Measurements from ENCODE around the gene KLHDC8A.
"Not testable (repeated sequence)": the region's sequence is repeated elsewhere in the genome, so short reads cannot be mapped to it uniquely, and the experiment has no call there.

The KLHDC8A gene

DNA sequence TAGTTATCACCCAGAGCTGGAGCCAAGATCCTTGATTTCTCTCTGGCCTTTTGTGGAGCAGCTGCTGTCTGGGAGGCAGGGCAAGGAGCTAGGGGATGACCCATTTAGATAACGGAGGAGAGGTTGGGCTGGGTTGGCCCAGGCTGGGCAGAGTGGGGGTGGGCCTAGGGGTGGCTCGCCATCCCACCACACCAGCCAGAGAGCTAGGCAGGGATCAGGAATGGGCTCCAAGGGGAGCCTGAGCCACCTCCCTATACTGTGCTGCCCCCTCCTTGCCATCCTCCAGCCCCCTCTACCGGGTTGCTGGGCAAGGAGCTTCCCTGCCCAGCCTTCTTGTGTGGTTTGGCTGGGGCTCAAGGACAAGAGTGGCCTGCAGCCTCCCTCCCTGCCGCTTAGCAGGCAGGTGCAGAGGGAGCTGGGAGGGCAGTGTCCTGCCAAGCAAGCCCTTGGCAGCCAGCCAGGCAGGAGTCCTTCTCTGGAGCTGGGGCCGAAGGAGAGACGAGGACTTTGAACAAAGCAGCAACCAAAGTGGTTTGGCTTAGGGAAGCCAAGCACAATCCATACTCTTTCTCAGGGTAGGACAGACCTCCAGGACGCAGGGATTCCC lies 39.3 kb downstream of the KLHDC8A start:
- DNase-seq, result peak; percentile 90 to 97

- DNase-seq, result no peak
Measured at GRCh38 chr1:205316161-205316566, 40.6 kb downstream of the KLHDC8A start.

DNA sequence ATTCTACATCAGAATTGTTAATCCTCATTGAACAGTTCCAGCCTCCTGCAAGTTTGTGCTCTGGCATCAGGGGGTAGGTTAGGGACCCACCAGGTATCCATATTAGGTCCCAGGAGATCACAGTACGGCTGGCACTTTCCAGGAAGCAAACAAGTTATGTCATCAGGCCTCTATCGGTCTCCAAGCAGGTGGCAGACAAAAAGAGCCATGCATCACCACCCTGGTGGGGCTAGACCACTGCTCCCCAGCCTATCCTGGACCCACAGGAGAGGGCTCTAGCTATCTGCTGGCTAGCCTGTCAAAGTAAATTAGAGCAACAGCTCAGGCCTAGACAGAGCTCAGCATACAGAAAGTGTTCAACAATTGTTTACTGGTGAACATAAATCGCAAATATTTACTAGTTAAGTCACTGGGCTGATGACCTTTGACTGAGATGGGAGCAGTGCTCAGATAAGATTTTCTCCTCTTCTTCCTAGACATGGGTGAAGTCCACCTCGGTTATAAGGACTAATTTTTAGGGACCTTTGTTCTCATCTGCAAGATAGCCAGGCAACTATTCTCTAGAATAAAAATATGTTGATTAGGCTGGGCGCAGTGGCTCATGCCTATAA lies 41.6 kb downstream of the KLHDC8A start:
- peak; percentile 32 to 49 for DNase-seq

GRCh38 chr1:205313563-205314308 lies 43.0 kb downstream of the KLHDC8A start:
- no peak for DNase-seq

DNA sequence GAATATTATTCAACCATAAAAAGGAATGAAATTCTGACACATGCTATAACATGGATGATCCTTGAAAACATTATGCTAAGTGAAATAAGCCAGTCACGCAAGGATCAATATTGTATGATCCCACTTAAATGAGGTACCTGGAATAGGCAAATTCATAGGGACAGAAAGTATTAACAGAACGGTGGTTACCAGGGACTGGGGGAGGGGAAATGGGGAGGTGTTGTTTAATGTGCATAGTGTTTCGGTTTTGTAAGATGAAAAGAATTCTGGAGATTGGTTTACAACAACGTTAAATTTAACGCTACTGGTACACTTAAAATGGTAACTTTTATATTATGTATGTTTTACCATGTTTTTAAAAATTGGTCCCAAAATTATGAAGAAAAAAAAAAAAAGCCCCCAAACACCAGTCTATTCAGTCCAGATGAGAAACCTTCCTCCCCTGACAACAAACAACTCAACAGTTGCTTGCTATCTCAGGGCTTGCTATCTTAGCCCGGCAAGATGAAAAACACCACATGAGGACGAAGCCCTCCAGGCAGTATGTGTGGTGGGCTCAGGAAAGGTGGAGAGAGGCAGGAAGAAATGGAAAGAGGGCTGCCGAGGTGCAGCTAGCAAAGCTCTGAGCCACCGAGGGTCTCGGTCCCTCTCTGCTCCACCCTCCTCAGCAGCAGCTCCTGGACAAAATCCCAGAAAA lies 43.7 kb downstream of the KLHDC8A start:
- DNase-seq, result no peak

- no peak for DNase-seq
Measured at GRCh38 chr1:205310976-205311704, 45.6 kb downstream of the KLHDC8A start.

DNA sequence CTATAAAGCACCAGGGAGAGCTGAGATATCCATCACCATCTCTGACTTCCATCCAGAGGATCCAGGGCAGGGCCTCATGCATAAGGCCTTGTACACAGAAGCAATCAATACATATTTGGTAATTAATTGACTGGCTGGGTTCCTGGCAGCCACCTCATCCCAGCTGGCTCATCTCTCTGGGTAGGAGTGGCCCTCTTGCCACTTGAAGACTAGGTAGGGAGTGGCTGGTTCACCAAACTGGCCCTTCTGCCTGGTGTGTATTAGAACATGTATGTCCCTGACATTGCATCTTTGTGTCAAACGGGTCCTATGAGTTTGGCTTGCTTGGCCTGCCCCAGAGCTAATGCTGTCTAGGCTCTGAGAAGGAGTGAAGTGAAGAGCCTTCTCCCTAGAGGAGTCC lies 47.0 kb downstream of the KLHDC8A start:
- no peak for DNase-seq

- no peak for DNase-seq
Measured at GRCh38 chr1:205306929-205307566, 49.7 kb downstream of the KLHDC8A start.

DNA sequence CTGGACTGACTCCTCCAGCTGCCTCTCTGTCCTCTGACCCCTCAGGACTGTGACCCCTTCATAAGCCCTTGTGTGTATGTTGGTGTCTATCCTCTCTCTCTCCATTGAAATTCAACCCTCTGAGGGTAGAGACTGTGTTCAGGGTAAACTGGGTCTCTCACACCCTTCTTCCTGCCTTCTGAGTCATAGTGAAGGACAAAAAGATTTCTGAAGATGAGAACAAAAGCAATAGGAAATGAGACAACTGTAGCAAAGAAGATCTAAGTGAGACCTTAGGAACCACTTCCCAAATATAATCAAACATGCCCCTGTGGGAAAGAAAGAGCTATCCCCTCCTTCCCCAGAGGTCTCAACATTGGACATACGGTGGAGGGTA lies 52.0 kb downstream of the KLHDC8A start:
- DNase-seq, result no peak

DNA sequence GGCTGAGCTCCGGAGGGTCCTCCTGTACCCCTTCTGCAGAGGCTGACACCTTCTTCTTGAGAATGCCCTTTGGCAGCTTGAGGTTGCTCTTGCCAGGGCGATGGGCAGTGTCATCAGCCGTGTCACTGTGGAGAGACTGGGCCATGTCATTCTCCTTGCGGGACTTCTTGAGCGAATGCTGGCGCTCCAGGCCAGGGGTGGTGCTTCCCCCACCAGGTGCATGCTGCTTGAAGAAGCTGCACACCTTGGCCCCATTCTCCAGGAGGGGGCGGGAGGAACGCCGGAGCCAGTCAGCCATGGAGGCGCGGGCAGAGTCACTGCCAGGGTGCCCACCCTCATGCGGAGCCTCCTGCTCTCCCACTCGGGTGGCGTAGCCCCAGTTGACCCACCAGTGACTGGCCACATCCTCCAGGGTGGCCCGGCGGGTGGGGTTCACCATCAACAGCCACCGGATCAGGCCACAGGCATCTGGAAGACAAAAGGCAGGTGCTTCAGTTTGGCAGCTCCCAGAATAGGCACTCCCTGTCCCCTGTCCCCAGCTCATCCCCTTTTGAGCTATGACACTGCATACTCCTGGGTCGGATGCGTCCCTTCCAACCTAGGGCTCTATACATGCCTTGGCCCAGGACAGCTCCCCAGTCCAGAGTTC lies 52.6 kb downstream of the KLHDC8A start:
- DNase-seq, result no peak

- DNase-seq, result no peak
Measured at GRCh38 chr1:205303247-205303888, 53.4 kb downstream of the KLHDC8A start.

- no peak for DNase-seq
Measured at GRCh38 chr1:205301842-205302588, 54.7 kb downstream of the KLHDC8A start.

GRCh38 chr1:205301205-205301821 lies 55.4 kb downstream of the KLHDC8A start:
- peak in 1 of 2 experiments; percentile 23 for DNase-seq

- DNase-seq, result no peak
Measured at GRCh38 chr1:205300149-205300548, 56.6 kb downstream of the KLHDC8A start.

DNA sequence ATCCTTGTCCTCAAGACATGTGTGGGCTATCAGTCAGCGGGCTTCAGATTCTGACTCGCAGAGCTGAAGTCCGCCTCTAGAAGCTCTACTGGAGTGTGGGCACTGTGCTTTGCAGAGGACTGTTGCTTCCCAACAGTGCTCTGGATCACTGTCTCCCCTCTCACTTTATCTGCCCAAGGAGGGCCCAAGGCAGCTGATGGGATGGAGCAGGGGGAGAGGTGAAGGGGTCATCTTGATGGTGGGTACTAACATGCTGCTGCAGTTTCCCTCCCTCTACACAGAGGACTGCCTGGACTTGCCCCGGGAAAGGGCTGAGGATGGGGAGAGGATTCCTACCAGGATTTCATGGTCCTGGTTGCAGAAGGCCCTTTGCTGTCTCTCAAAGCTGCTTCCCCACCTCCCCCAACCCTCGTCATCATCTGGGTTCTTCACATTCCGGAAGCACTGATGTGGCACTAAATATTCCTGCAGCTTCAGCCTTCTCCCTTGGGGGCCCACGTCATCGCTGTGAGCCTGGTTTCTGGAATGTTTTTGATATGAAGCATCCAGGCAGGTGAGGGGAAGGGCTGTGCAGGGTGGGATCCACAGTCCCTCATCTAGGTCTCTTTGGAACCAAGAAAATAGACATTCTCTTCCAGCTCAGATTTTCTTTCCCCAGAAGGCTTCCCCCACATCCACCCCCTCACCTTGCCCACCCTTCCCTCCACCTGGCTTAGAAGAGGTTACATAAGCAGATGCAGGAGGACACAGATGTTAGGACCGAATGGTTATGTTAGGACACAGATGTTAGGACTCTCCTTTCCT lies 58.3 kb downstream of the KLHDC8A start:
- peak; percentile 7 to 19 for DNase-seq

GRCh38 chr1:205297546-205298177 lies 59.1 kb downstream of the KLHDC8A start:
- DNase-seq, result not testable (repeated sequence)

DNA sequence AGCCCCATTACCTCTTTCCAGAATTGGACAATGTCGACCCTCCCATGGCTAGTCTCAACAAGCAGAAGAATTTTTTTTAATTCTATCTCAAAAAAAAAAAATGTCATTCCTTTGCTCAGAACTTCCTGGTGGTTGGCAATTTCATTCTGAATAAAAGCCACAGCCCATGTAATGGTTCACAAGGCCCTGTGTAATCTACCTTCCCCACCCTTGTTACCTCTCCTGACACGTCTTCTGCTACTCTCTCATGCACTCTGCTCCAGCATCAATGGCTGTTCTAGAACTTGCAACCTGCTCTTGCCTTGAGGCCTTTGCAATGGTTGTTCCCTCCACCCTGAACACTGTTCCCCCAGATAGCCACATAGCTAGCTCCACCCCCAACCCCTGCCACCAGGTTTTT lies 60.6 kb downstream of the KLHDC8A start:
- DNase-seq, result no peak

- DNase-seq, result no peak
Measured at GRCh38 chr1:205294934-205295333, 61.8 kb downstream of the KLHDC8A start.

Data from SHP77 (cell line).